Activated B cell treated with CpG ODN at 0.5 μM for 24 hours (primary cell): ENCODE results near the gene TNFRSF1A. TPM values are rescaled to one million over a fixed set of nuclear protein-coding genes. Genes with fewer than 3 reads are reported as not detected.
A peak's percentile ranks its signal among the peaks of the same experiment; 100 is the strongest.

Source experiments
- ATAC-seq: fragments of 200-7000 bp; cut with Tn5 transposase; one replicate; pipeline ENCODE4 v1.10.0; 2021; ENCODE audit warnings: low read depth, mild to moderate bottlenecking, moderate library complexity
- CTCF ChIA-PET: fragments of 350-600 bp; sonication (Branson Sonifier 250); formaldehyde crosslinking; loops from one replicate; lab custom pipeline; 2021; ENCODE audit warnings: antibody characterized with exemption; lab: Charles Lee
- POLR2A ChIA-PET: fragments of 350-600 bp; sonication (Branson Sonifier 250); formaldehyde crosslinking; loops from one replicate; lab custom pipeline; 2021; ENCODE audit warnings: antibody characterized with exemption; lab: Charles Lee
- DNase-seq: peaks from one replicate; pipeline ENCODE4 v3.0.0; 2022
- H3K27ac Mint-ChIP-seq: one replicate; pipeline ENCODE4 v1.8.0; 2020; ENCODE audit warnings: mixed read lengths
- H3K27me3 Mint-ChIP-seq: one replicate; pipeline ENCODE4 v1.8.0; 2021; ENCODE audit warnings: mixed read lengths
- H3K36me3 Mint-ChIP-seq: one replicate; pipeline ENCODE4 v1.8.0; 2021; ENCODE audit warnings: low read depth, mixed read lengths
- H3K4me1 Mint-ChIP-seq: one replicate; pipeline ENCODE4 v1.8.0; 2021; ENCODE audit warnings: mixed read lengths
- H3K4me3 Mint-ChIP-seq: one replicate; pipeline ENCODE4 v1.8.0; 2020; ENCODE audit warnings: mild to moderate bottlenecking, mixed read lengths
- H3K9me3 Mint-ChIP-seq: one replicate; pipeline ENCODE4 v1.8.0; 2020; ENCODE audit warnings: mixed read lengths
- intact Hi-C: fragments of 100-400 bp; cut with micrococcal nuclease; formaldehyde crosslinking; loops from one replicate; pipeline ENCODE4 v1.15.1; 2024
- total RNA-seq: library from RNA; stranded (reverse); gene quantifications from 2 replicates; pipeline ENCODE4 v1.2.3, GENCODE V29; 2022
- TF ChIP-seq, protein P1 (sequence below): fragments of 200-600 bp; IDR thresholded peaks from one replicate; pipeline ENCODE4 v1.8.0; 2022; ENCODE audit warnings: antibody characterized with exemption, mild to moderate bottlenecking

The TNFRSF1A gene
- total RNA-seq, 1 donor from 2014 or later, result not detected

DNA sequence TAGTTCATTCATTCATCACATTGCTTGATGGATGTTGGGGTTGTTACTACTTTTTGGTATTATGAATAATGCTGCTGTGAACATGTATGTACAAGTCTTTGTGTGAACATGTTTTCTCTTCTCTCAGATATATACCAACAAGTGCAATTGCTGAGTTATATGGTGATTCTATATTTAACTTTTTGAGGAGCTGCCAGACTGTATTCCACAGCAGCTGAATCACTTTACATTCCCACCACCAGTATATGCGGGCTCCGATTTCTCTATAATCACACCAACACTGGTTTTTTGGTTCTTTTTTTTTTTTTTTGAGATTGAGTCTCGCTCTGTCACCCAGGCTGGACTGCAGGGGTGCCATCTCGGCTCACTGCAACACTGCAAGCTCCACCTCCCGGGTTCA, 53.6 kb downstream of the TNFRSF1A start:
- intact Hi-C loops, result no loop called here
- DNase-seq (no peak), ATAC-seq (no peak)
- no peaks in the 10 kb centered on the region for H3K9me3 Mint-ChIP-seq
- no peaks in the 10 kb centered on the region for H3K4me1 Mint-ChIP-seq
- H3K36me3 Mint-ChIP-seq, result no peaks in the 10 kb centered on the region
- TF ChIP-seq, protein P1, sequence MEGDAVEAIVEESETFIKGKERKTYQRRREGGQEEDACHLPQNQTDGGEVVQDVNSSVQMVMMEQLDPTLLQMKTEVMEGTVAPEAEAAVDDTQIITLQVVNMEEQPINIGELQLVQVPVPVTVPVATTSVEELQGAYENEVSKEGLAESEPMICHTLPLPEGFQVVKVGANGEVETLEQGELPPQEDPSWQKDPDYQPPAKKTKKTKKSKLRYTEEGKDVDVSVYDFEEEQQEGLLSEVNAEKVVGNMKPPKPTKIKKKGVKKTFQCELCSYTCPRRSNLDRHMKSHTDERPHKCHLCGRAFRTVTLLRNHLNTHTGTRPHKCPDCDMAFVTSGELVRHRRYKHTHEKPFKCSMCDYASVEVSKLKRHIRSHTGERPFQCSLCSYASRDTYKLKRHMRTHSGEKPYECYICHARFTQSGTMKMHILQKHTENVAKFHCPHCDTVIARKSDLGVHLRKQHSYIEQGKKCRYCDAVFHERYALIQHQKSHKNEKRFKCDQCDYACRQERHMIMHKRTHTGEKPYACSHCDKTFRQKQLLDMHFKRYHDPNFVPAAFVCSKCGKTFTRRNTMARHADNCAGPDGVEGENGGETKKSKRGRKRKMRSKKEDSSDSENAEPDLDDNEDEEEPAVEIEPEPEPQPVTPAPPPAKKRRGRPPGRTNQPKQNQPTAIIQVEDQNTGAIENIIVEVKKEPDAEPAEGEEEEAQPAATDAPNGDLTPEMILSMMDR, result no peak
- H3K4me3 Mint-ChIP-seq, result no peak overlapping the region
- H3K27ac Mint-ChIP-seq, result no peak overlapping the region
- peaks cover 23% of the 10 kb centered on the region for H3K27me3 Mint-ChIP-seq
- ChIA-PET CTCF (interaction anchor here (2.1 kb wide), 1 partner anchor 9 kb away, joined by 7 read pairs; no protein-coding TSS in a partner anchor), POLR2A (no interaction called here)

DNA sequence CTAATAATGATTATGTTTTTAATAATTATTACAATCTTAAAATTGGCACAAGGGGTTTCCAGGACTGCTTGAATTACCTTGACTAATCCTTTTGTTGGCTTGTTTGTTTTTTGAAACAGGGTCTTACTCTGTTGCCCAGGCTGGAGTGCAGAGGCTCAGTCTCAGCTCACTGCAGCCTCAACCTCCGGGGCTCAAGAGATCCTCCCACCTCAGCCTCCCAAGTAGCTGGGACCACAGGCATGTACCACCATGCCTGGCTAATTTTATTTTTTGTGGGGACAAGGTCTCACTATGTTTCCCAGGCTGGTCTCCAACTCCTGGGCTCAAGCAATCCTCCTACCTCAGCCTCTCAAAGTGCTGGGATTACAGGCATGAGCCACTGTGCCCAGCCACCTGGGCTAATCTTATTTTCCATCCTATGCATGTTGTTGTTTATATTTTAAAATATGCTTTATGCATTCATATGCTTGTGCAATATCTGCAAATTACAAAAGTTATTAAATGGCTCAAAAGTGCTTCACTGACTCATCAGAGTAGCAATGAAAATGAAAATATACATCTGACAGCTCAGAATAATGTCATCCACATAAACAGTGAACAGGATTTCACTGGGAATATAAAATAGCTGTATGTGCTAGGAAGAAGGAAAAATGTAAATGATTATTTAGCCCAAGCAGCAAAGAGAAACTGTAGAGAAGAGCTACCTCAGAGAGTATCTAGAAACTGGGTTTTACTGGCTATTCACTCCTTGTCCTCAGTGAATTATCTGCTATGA, 56.2 kb downstream of the TNFRSF1A start:
- no peak overlapping the region for H3K27ac Mint-ChIP-seq
- no peak overlapping the region for H3K4me3 Mint-ChIP-seq
- H3K4me1 Mint-ChIP-seq, result no peaks in the 10 kb centered on the region
- TF ChIP-seq, protein P1, result no peak
- DNase-seq (no peak), ATAC-seq (no peak)
- intact Hi-C loops, result loop anchor here (1.0 kb wide), 4 partner anchors 90 to 297 kb away; no protein-coding TSS in a partner anchor
- H3K36me3 Mint-ChIP-seq, result no peaks in the 10 kb centered on the region
- ChIA-PET CTCF (interaction anchor here (0.9 to 4.5 kb wide), 9 partner anchors 9 to 297 kb away, joined by 3 to 72 read pairs (median 3); partner anchors contain the start of gene CD9), POLR2A (interaction anchor here (0.6 kb wide), 1 partner anchor 256 kb away, joined by 3 read pairs; no protein-coding TSS in a partner anchor)
- no peaks in the 10 kb centered on the region for H3K9me3 Mint-ChIP-seq
- peaks cover 36% of the 10 kb centered on the region for H3K27me3 Mint-ChIP-seq

DNA sequence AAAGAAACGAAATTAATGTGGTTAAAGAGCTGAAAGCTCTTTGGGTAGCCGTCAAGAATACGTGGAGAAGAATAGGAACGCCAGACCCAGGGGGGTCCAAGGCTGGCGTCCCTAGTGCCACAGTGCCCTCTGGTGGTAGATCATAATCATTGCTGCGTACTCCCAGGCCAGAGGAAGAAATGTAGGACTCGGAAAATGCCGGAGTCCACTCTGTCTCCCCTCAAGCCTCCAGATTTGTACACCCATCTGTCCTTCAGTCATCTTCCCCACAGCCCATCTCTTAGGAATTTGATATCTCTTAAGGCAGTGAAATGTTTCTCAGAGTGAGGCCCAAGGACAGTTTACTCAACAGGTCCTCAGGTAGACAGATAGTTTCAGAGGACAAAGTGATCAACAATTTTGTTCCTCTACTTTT, 56.8 kb downstream of the TNFRSF1A start:
- no peak overlapping the region for H3K27ac Mint-ChIP-seq
- intact Hi-C loops, result loop anchor here (1.0 kb wide), 4 partner anchors 90 to 297 kb away; no protein-coding TSS in a partner anchor
- peaks cover 41% of the 10 kb centered on the region for H3K27me3 Mint-ChIP-seq
- no peak overlapping the region for H3K4me3 Mint-ChIP-seq
- no peak for DNase-seq
- ATAC-seq, result peak; percentile 81
- no peaks in the 10 kb centered on the region for H3K4me1 Mint-ChIP-seq
- ChIA-PET CTCF (interaction anchor here (1.0 to 4.5 kb wide), 7 partner anchors 9 to 297 kb away, joined by 3 to 72 read pairs (median 4); partner anchors contain the start of gene CD9), POLR2A (no interaction called here)
- H3K9me3 Mint-ChIP-seq, result no peaks in the 10 kb centered on the region
- TF ChIP-seq, protein P1, result peak; percentile 79
- H3K36me3 Mint-ChIP-seq, result no peaks in the 10 kb centered on the region

DNA sequence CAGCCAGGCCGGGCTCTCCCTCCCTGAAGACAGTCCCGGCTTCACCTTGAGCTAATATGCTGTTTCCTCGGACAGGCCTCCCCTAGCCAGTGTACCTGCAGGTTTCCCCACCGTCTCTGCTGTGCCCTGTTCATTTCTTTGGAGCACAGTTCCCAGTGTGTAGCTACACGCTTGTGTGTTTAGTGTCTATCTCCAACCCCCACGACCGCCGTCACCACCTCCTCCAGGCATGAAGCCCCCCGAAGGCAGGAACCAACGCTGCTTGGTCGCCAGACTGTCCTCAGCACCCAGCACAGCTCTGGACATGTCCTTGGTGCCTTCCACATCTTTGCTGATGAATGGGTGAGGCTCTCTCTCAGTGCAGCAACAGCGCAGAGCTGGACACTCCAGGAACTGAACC, 57.6 kb downstream of the TNFRSF1A start:
- TF ChIP-seq, protein P1, result no peak
- H3K4me1 Mint-ChIP-seq, result no peaks in the 10 kb centered on the region
- no peaks in the 10 kb centered on the region for H3K9me3 Mint-ChIP-seq
- intact Hi-C loops, result no loop called here
- ChIA-PET POLR2A (interaction anchor here (0.6 kb wide), 1 partner anchor 89 kb away, joined by 6 read pairs; no protein-coding TSS in a partner anchor), CTCF (interaction anchor here (0.7 to 4.5 kb wide), 9 partner anchors 46 to 296 kb away, joined by 3 to 72 read pairs (median 3); partner anchors contain the start of gene CD9)
- H3K4me3 Mint-ChIP-seq, result no peak overlapping the region
- H3K27me3 Mint-ChIP-seq, result peaks cover 44% of the 10 kb centered on the region
- ATAC-seq (no peak), DNase-seq (no peak)
- no peak overlapping the region for H3K27ac Mint-ChIP-seq
- H3K36me3 Mint-ChIP-seq, result no peaks in the 10 kb centered on the region

DNA sequence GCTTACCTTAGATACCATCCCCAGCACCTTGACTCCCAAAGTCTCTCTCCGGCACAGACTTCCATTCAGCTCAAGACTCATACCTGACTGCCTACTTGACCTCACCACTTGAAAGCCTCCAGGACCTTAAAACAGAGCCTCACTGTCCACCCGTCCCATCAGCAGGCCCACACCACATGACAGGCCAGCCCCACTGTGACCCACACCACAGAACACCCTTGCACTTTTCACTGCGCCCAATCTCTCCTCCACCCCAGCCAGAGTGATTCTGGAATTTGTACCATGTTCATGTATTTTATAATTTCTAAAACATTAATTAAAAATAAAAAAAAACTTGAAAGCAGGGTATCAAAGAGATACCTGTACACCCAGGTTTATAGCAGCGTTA, 59.4 kb downstream of the TNFRSF1A start:
- no peaks in the 10 kb centered on the region for H3K36me3 Mint-ChIP-seq
- DNase-seq (no peak), ATAC-seq (no peak)
- H3K9me3 Mint-ChIP-seq, result no peaks in the 10 kb centered on the region
- H3K27me3 Mint-ChIP-seq, result peaks cover 37% of the 10 kb centered on the region
- no peak overlapping the region for H3K4me3 Mint-ChIP-seq
- no peak overlapping the region for H3K27ac Mint-ChIP-seq
- peaks cover 6% of the 10 kb centered on the region for H3K4me1 Mint-ChIP-seq
- TF ChIP-seq, protein P1, result no peak
- ChIA-PET POLR2A (no interaction called here), CTCF (no interaction called here)
- intact Hi-C loops, result no loop called here
